ENCODE results near the gene PACRG. TPM values are rescaled to one million over a fixed set of nuclear protein-coding genes. Genes with fewer than 3 reads are reported as not detected.
A peak's percentile ranks its signal among the peaks of the same experiment; 100 is the strongest.

PACRG gene
- total RNA-seq, 1 experiment from 2014 or later, result not detected

- Histone ChIP-seq H3K27ac (peak overlapping the region; percentile 22; the same call in 1 of the 2 replicates), H3K27me3 (no peaks in the 10 kb centered on the region), H3K9me3 (replicated peaks) (no peaks in the 10 kb centered on the region), H3K4me1 (peaks cover 47% of the 10 kb centered on the region), H3K36me3 (no peaks in the 10 kb centered on the region), H3K4me3 (no peak overlapping the region)
- DNase-seq, result peak; percentile 65 to 83
These were observed 569.2 kb downstream of the PACRG start for GRCh38 chr6:163296835-163297519.

GRCh38 chr6:163298079-163298830 is 570.5 kb downstream of the PACRG start:
- Histone ChIP-seq H3K9me3 (replicated peaks) (no peaks in the 10 kb centered on the region), H3K36me3 (no peaks in the 10 kb centered on the region), H3K4me1 (peaks cover 43% of the 10 kb centered on the region), H3K27ac (peak overlapping the region; percentile 22; the same call in 1 of the 2 replicates), H3K27me3 (no peaks in the 10 kb centered on the region), H3K4me3 (no peak overlapping the region)
- DNase-seq, result no peak

GRCh38 chr6:163300838-163301237 is 573.1 kb downstream of the PACRG start:
- H3K4me1 ChIP-seq, result peaks cover 28% of the 10 kb centered on the region
- no peaks in the 10 kb centered on the region for H3K36me3 ChIP-seq
- H3K4me3 ChIP-seq, result no peak overlapping the region
- no peak overlapping the region for H3K27ac ChIP-seq
- no peaks in the 10 kb centered on the region for H3K9me3 ChIP-seq (replicated peaks)
- DNase-seq, result no peak
- no peaks in the 10 kb centered on the region for H3K27me3 ChIP-seq

- Histone ChIP-seq H3K27me3 (no peaks in the 10 kb centered on the region), H3K36me3 (no peaks in the 10 kb centered on the region), H3K4me3 (no peak overlapping the region), H3K9me3 (replicated peaks) (no peaks in the 10 kb centered on the region), H3K4me1 (peaks cover 23% of the 10 kb centered on the region), H3K27ac (no peak overlapping the region)
- no peak for DNase-seq
These were observed 574.2 kb downstream of the PACRG start for GRCh38 chr6:163301726-163302635.

GRCh38 chr6:163302747-163303146 is 575.0 kb downstream of the PACRG start:
- Histone ChIP-seq H3K27me3 (no peaks in the 10 kb centered on the region), H3K9me3 (replicated peaks) (no peaks in the 10 kb centered on the region), H3K4me1 (peaks cover 15% of the 10 kb centered on the region), H3K4me3 (no peak overlapping the region), H3K27ac (no peak overlapping the region), H3K36me3 (no peaks in the 10 kb centered on the region)
- DNase-seq, result no peak

- Histone ChIP-seq H3K4me3 (no peak overlapping the region), H3K4me1 (peaks cover 12% of the 10 kb centered on the region), H3K27ac (no peak overlapping the region), H3K9me3 (replicated peaks) (no peaks in the 10 kb centered on the region), H3K27me3 (no peaks in the 10 kb centered on the region), H3K36me3 (no peaks in the 10 kb centered on the region)
- no peak for DNase-seq
These were observed 578.2 kb downstream of the PACRG start for GRCh38 chr6:163306000-163306399.

- H3K9me3 ChIP-seq (replicated peaks), result no peaks in the 10 kb centered on the region
- H3K4me1 ChIP-seq, result peaks cover 12% of the 10 kb centered on the region
- no peak overlapping the region for H3K27ac ChIP-seq
- H3K36me3 ChIP-seq, result no peaks in the 10 kb centered on the region
- no peaks in the 10 kb centered on the region; the same call in 1 of the 2 replicates for H3K27me3 ChIP-seq
- no peak for DNase-seq
- no peak overlapping the region for H3K4me3 ChIP-seq
These were observed 581.1 kb downstream of the PACRG start for GRCh38 chr6:163308629-163309440.

- DNase-seq, result no peak
- Histone ChIP-seq H3K36me3 (no peaks in the 10 kb centered on the region), H3K27ac (peak overlapping the region; percentile 45; the same call in 1 of the 2 replicates), H3K27me3 (no peaks in the 10 kb centered on the region; the same call in 1 of the 2 replicates), H3K4me1 (peaks cover 12% of the 10 kb centered on the region), H3K9me3 (replicated peaks) (no peaks in the 10 kb centered on the region), H3K4me3 (peak overlapping the region; percentile 31)
These were observed 581.8 kb downstream of the PACRG start for GRCh38 chr6:163309491-163310026.

- Histone ChIP-seq H3K4me1 (peaks cover 16% of the 10 kb centered on the region), H3K27ac (peak overlapping the region; percentile 45), H3K27me3 (no peaks in the 10 kb centered on the region; the same call in 1 of the 2 replicates), H3K4me3 (peak overlapping the region; percentile 31), H3K9me3 (replicated peaks) (no peaks in the 10 kb centered on the region), H3K36me3 (no peaks in the 10 kb centered on the region)
- peak; percentile 77 to 78 for DNase-seq
These were observed 582.6 kb downstream of the PACRG start for GRCh38 chr6:163310096-163310972.

GRCh38 chr6:163310973-163311383 is 583.2 kb downstream of the PACRG start:
- no peak overlapping the region for H3K4me3 ChIP-seq
- no peak overlapping the region for H3K27ac ChIP-seq
- H3K4me1 ChIP-seq, result peaks cover 16% of the 10 kb centered on the region
- H3K27me3 ChIP-seq, result no peaks in the 10 kb centered on the region; the same call in 1 of the 2 replicates
- no peaks in the 10 kb centered on the region for H3K36me3 ChIP-seq
- H3K9me3 ChIP-seq (replicated peaks), result no peaks in the 10 kb centered on the region
- DNase-seq, result no peak

GRCh38 chr6:163311830-163312229 is 584.1 kb downstream of the PACRG start:
- DNase-seq, result no peak
- Histone ChIP-seq H3K27me3 (no peaks in the 10 kb centered on the region; the same call in 1 of the 2 replicates), H3K4me1 (peaks cover 16% of the 10 kb centered on the region), H3K36me3 (no peaks in the 10 kb centered on the region), H3K4me3 (no peak overlapping the region), H3K9me3 (replicated peaks) (no peaks in the 10 kb centered on the region), H3K27ac (no peak overlapping the region)

- H3K36me3 ChIP-seq, result no peaks in the 10 kb centered on the region
- no peak overlapping the region for H3K27ac ChIP-seq
- no peak for DNase-seq
- no peaks in the 10 kb centered on the region for H3K9me3 ChIP-seq (replicated peaks)
- H3K4me3 ChIP-seq, result no peak overlapping the region
- peaks cover 16% of the 10 kb centered on the region for H3K4me1 ChIP-seq
- H3K27me3 ChIP-seq, result no peaks in the 10 kb centered on the region; the same call in 1 of the 2 replicates
These were observed 585.8 kb downstream of the PACRG start for GRCh38 chr6:163313566-163313965.

- Histone ChIP-seq H3K9me3 (replicated peaks) (no peaks in the 10 kb centered on the region), H3K36me3 (no peaks in the 10 kb centered on the region), H3K27me3 (no peaks in the 10 kb centered on the region; the same call in 1 of the 2 replicates), H3K4me3 (no peak overlapping the region), H3K27ac (no peak overlapping the region), H3K4me1 (peaks cover 16% of the 10 kb centered on the region)
- DNase-seq, result no peak
These were observed 586.2 kb downstream of the PACRG start for GRCh38 chr6:163313981-163314380.
